HepG2 (cell line): Measurements from ENCODE around the gene ZCCHC4. TPM values are rescaled to one million over a fixed set of nuclear protein-coding genes. Genes with fewer than 3 reads are reported as not detected.

Experiments
- AFF4 ChIP-seq: sonication (generic); formaldehyde crosslinking; IDR thresholded peaks from 2 replicates; pipeline ENCODE4 v1.4.0; 2020; ENCODE audit warnings: missing genetic modification reagents
- BHLHE40 ChIP-seq: IDR thresholded peaks from 2 replicates; pipeline ENCODE4 v1.6.1; 2011; ENCODE audit warnings: low read length, improper control_type of control experiment
- CHCHD3 ChIP-seq: sonication (generic); formaldehyde crosslinking; IDR thresholded peaks from 2 replicates; pipeline ENCODE4 v1.8.0; 2022; ENCODE audit warnings: mild to moderate bottlenecking, missing genetic modification reagents, moderate library complexity
- GMEB2 ChIP-seq: IDR thresholded peaks from 2 replicates; pipeline ENCODE4 v1.6.1; 2016; ENCODE audit warnings: missing biosample characterization, missing genetic modification reagents, low read depth
- KDM6A ChIP-seq: IDR thresholded peaks from 2 replicates; pipeline ENCODE4 v1.6.1; 2016; ENCODE audit warnings: low read depth
- PBX3 ChIP-seq: sonication (generic); formaldehyde crosslinking; IDR thresholded peaks from 2 replicates; pipeline ENCODE4 v1.8.1; 2023; ENCODE audit warnings: missing genetic modification reagents, inconsistent platforms, borderline replicate concordance
- THAP7 ChIP-seq: sonication (generic); formaldehyde crosslinking; IDR thresholded peaks from 2 replicates; pipeline ENCODE4 v1.8.1; 2023; ENCODE audit warnings: mild to moderate bottlenecking, missing genetic modification reagents
- THAP9 ChIP-seq: sonication (generic); formaldehyde crosslinking; IDR thresholded peaks from 2 replicates; pipeline ENCODE4; 2020; ENCODE audit warnings: missing genetic modification reagents, mild to moderate bottlenecking, borderline replicate concordance
- ZBTB1 ChIP-seq: sonication (generic); formaldehyde crosslinking; IDR thresholded peaks from 2 replicates; pipeline ENCODE4 v1.4.0; 2020; ENCODE audit warnings: missing genetic modification reagents, borderline replicate concordance
- ZBTB2 ChIP-seq: sonication (generic); formaldehyde crosslinking; IDR thresholded peaks from 2 replicates; pipeline ENCODE4 v1.8.0; 2022; ENCODE audit warnings: low read depth, missing genetic modification reagents
- ZNF12 ChIP-seq: sonication (generic); formaldehyde crosslinking; IDR thresholded peaks from 2 replicates; pipeline ENCODE4 v1.5.0; 2020; ENCODE audit warnings: missing genetic modification reagents
- ZNF225 ChIP-seq: sonication (generic); formaldehyde crosslinking; IDR thresholded peaks from 2 replicates; pipeline ENCODE4 v1.4.0; 2020; ENCODE audit warnings: mild to moderate bottlenecking, missing genetic modification reagents
- ZNF644 ChIP-seq: IDR thresholded peaks from 2 replicates; pipeline ENCODE4 v1.6.1; 2016; ENCODE audit warnings: low read depth
- ZSCAN20 ChIP-seq: sonication (generic); formaldehyde crosslinking; IDR thresholded peaks from 2 replicates; pipeline ENCODE4 v1.4.0; 2020; ENCODE audit warnings: missing genetic modification reagents, mild to moderate bottlenecking, borderline replicate concordance
- ZSCAN5A ChIP-seq: sonication (generic); formaldehyde crosslinking; IDR thresholded peaks from 2 replicates; pipeline ENCODE4 v1.8.0; 2022; ENCODE audit warnings: mild to moderate bottlenecking, missing genetic modification reagents, borderline replicate concordance
- polyA plus RNA-seq, 8 experiments: library from polyadenylated mRNA; depleted of rRNA in 3 of 8; stranded (reverse) in 7 of 8; unstranded in 1 of 8; fragments of >200 nt; fragmentation: Illumina TruSeq in 4 of 8; extraction: Trizol in 4 of 8; gene quantifications; 2 replicates each; pipeline versions ENCODE4 v1.2.1 to v1.2.3, GENCODE V29; 2011 to 2016; ENCODE audit warnings: low read depth in 4 of 8, missing spikeins in 1 of 8, mixed read lengths in 1 of 8; ENCODE audit not compliant: insufficient read depth in 1 of 8
- total RNA-seq, 5 experiments: library from RNA; depleted of rRNA; stranded (reverse); fragments of >200 nt; fragmentation: Illumina TruSeq; extraction: Trizol; gene quantifications; 2 replicates each; pipeline ENCODE4 v1.2.3, GENCODE V29; 2016; ENCODE audit warnings: low read depth in 1 of 5

ZCCHC4 gene
- total and polyA plus RNA-seq, 2 of the 13 experiments (the other 11 are each of a cell fraction or from before 2014, with no cell fraction given): 13.2 to 15.0 TPM

GRCh38 chr4:25312496-25313200 lies at the start of gene ZCCHC4 (continued):
- TF ChIP-seq ZBTB2 (CRISPR knock-in tag) (peak; percentile 82), THAP9 (peak; percentile 99), PBX3 (CRISPR knock-in tag) (no peak), ZNF225 (peak; percentile 92), ZNF644 (CRISPR knock-in tag) (peak; percentile 73), KDM6A (CRISPR knock-in tag) (no peak), ZSCAN20 (no peak), BHLHE40 (peak; percentile 50; the same call in 1 of the 2 replicates), AFF4 (CRISPR knock-in tag) (no peak), GMEB2 (no peak; the same call in 1 of the 2 replicates), ZNF12 (CRISPR knock-in tag) (no peak), ZBTB1 (CRISPR knock-in tag) (no peak), THAP7 (CRISPR knock-in tag) (no peak), CHCHD3 (no peak), ZSCAN5A (CRISPR knock-in tag) (peak; percentile 98)
